Renal cortical epithelial cell (primary cell): Measurements from ENCODE around the gene FDPS. TPM values are rescaled to one million over a fixed set of nuclear protein-coding genes. Genes with fewer than 3 reads are reported as not detected.
"Not testable (repeated sequence)": the region's sequence is repeated elsewhere in the genome, so short reads cannot be mapped to it uniquely, and the experiment has no call there.

Source experiments
- DNase-seq: peaks from one replicate; pipeline ENCODE4 v3.0.0-alpha.2; 2011; ENCODE audit warnings: low read depth
- total RNA-seq: library from RNA; depleted of rRNA; stranded (reverse); fragments of >200 nt; gene quantifications from 2 replicates; pipeline ENCODE4 v1.2.3, GENCODE V29; 2014

FDPS gene
- total RNA-seq, 1 donor from 2014 or later, result 89.4 TPM

GRCh38 chr1:155320252-155320651, 11.6 kb downstream of the FDPS start:
- DNase-seq, result no peak

GRCh38 chr1:155320661-155321617, 12.3 kb downstream of the FDPS start, which contains the start of gene RUSC1:
Gene RUSC1 (plus strand): TSS chr1:155320894. CDS start chr1:155321774, 880 bp downstream.
- no peak for DNase-seq

- DNase-seq, result no peak
Observed at GRCh38 chr1:155321639-155322503, 13.2 kb downstream of the FDPS start.

GRCh38 chr1:155322571-155322952, 13.9 kb downstream of the FDPS start:
- DNase-seq, result no peak

GRCh38 chr1:155322953-155323728, 14.5 kb downstream of the FDPS start:
- DNase-seq, result peak; percentile 91

GRCh38 chr1:155323729-155324036, 15.0 kb downstream of the FDPS start:
- peak; percentile 74 for DNase-seq

- peak; percentile 89 for DNase-seq
Observed at GRCh38 chr1:155324037-155324716, 15.5 kb downstream of the FDPS start.

GRCh38 chr1:155324717-155325602, 16.3 kb downstream of the FDPS start:
- peak; percentile 36 for DNase-seq

GRCh38 chr1:155325603-155325893, 16.9 kb downstream of the FDPS start:
- no peak for DNase-seq

- no peak for DNase-seq
Observed at GRCh38 chr1:155326020-155326526, 17.4 kb downstream of the FDPS start.

- no peak for DNase-seq
Observed at GRCh38 chr1:155326631-155327037, 18.0 kb downstream of the FDPS start.

- no peak for DNase-seq
Observed at GRCh38 chr1:155327981-155328380, 19.3 kb downstream of the FDPS start.

GRCh38 chr1:155328856-155329255, 20.2 kb downstream of the FDPS start:
- not testable (repeated sequence) for DNase-seq

GRCh38 chr1:155329980-155330598, 21.4 kb downstream of the FDPS start:
- no peak for DNase-seq

GRCh38 chr1:155334962-155335361, 26.3 kb downstream of the FDPS start:
- no peak for DNase-seq

GRCh38 chr1:155339515-155340097, 30.9 kb downstream of the FDPS start:
- no peak for DNase-seq

- DNase-seq, result no peak
Observed at GRCh38 chr1:155342842-155343241, 34.2 kb downstream of the FDPS start.

- DNase-seq, result no peak
Observed at GRCh38 chr1:155352631-155353030, 44.0 kb downstream of the FDPS start.

GRCh38 chr1:155360051-155360450, 51.4 kb downstream of the FDPS start:
- DNase-seq, result no peak
